Upper lobe of left lung (tissue), 6 donors: ENCODE results near the gene SESN2. TPM values are rescaled to one million over a fixed set of nuclear protein-coding genes. Genes with fewer than 3 reads are reported as not detected.

Experiments
- ATAC-seq, 2 donors: fragments of 200-7000 bp; cut with Tn5 transposase; one replicate each; pipeline ENCODE4 v1.9.1; 2022; ENCODE audit warnings: mild to moderate bottlenecking in 2 of 2, moderate library complexity in 2 of 2; ENCODE audit not compliant: low FRiP score in 2 of 2
- DNase-seq, 2 donors: peaks; one replicate each; pipeline ENCODE4 v3.0.0-alpha.2; 2019 to 2020
- H3K27ac ChIP-seq, 4 donors: fragments of 200-600 bp; sonication (generic); one replicate each; pipeline ENCODE4 v1.5.1; 2016 to 2019
- H3K27me3 ChIP-seq, 4 donors: fragments of 200-600 bp; sonication (generic); one replicate each; pipeline ENCODE4 v1.5.1; 2017 to 2019
- H3K36me3 ChIP-seq, 4 donors: fragments of 200-600 bp; sonication (generic); one replicate each; pipeline ENCODE4 v1.5.1; 2016 to 2019
- H3K4me1 ChIP-seq, 4 donors: fragments of 200-600 bp; sonication (generic); one replicate each; pipeline ENCODE4 v1.5.1; 2018 to 2019
- H3K4me3 ChIP-seq, 4 donors: fragments of 200-600 bp; sonication (generic); one replicate each; pipeline ENCODE4 v1.5.1; 2017 to 2019; ENCODE audit warnings: mild to moderate bottlenecking in 2 of 4, moderate library complexity in 1 of 4
- H3K9me3 ChIP-seq, 4 donors: fragments of 200-600 bp; sonication (generic); one replicate each; pipeline ENCODE4 v1.5.1; 2018 to 2019
- EP300 ChIP-seq, 4 donors: sonication (generic); formaldehyde crosslinking; IDR thresholded peaks; one replicate each; pipeline ENCODE4 v1.5.1; 2017; ENCODE audit warnings: antibody characterized with exemption in 4 of 4, control low read depth in 2 of 4
- POLR2A ChIP-seq, 4 donors: fragments of 450-650 bp; IDR thresholded peaks; one replicate each; pipeline ENCODE4 v1.5.1; 2016 to 2017; ENCODE audit warnings: antibody characterized with exemption in 4 of 4, mild to moderate bottlenecking in 2 of 4
- POLR2AphosphoS5 ChIP-seq, 2 donors: sonication (generic); formaldehyde crosslinking; IDR thresholded peaks; one replicate each; pipeline ENCODE4 v1.5.1; 2017; ENCODE audit warnings: antibody characterized with exemption in 2 of 2
- WGBS, 2 donors: methylation state at CpG; one replicate each; pipeline ENCODE4 v1.1.5; 2017 to 2018; 5-methylcytosine and 5-hydroxymethylcytosine counted together
- total RNA-seq, 6 donors: library from RNA; depleted of rRNA in 4 of 6; stranded (reverse); fragments of >200 nt in 4 of 6; gene quantifications; one replicate each; pipeline versions ENCODE4 v1.1.0 to v1.2.1, GENCODE V29; 2016 to 2021
- TF ChIP-seq, protein P1 (sequence below), 6 experiments: fragments of 450-650 bp in 4 of 6; fragments of 200-600 bp in 2 of 6; sonication (generic) in 2 of 6; IDR thresholded peaks; one replicate each; pipeline ENCODE4 v1.5.1; 2016 to 2019; ENCODE audit warnings: antibody characterized with exemption in 6 of 6
- donor health status: DM: no; HTN: no; CAD: no; lungs with moderate emphysema.
- donor health status: DM: no; HTN: yes; CAD: no; lungs with severe emphysema.

The SESN2 gene
- total RNA-seq, 6 donors from 2014 or later = 9.6 to 18.1 (median 14.5) TPM

GRCh38 chr1:28309702-28310101, 50.4 kb downstream of the SESN2 start:
- Histone ChIP-seq H3K4me3 (no peak overlapping the region), H3K4me1 (peaks cover 0 to 7% (median 4%) of the 10 kb centered on the region in 4 donors), H3K27me3 (no peaks in the 10 kb centered on the region), H3K9me3 (no peaks in the 10 kb centered on the region), H3K36me3 (no peaks in the 10 kb centered on the region), H3K27ac (no peak overlapping the region)
- 76 to 89% methylated on average over 2 of the region's 2 CpGs for WGBS, 2 donors
- no peak for DNase-seq
- ATAC-seq = no peak
- TF ChIP-seq POLR2A (IDR thresholded peaks at IDR 0.05) (no peak), POLR2AphosphoS5 (IDR thresholded peaks at IDR 0.05) (no peak), EP300 (IDR thresholded peaks at IDR 0.05) (no peak)
- TF ChIP-seq, protein P1, sequence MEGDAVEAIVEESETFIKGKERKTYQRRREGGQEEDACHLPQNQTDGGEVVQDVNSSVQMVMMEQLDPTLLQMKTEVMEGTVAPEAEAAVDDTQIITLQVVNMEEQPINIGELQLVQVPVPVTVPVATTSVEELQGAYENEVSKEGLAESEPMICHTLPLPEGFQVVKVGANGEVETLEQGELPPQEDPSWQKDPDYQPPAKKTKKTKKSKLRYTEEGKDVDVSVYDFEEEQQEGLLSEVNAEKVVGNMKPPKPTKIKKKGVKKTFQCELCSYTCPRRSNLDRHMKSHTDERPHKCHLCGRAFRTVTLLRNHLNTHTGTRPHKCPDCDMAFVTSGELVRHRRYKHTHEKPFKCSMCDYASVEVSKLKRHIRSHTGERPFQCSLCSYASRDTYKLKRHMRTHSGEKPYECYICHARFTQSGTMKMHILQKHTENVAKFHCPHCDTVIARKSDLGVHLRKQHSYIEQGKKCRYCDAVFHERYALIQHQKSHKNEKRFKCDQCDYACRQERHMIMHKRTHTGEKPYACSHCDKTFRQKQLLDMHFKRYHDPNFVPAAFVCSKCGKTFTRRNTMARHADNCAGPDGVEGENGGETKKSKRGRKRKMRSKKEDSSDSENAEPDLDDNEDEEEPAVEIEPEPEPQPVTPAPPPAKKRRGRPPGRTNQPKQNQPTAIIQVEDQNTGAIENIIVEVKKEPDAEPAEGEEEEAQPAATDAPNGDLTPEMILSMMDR (IDR thresholded peaks at IDR 0.05) = no peak

DNA sequence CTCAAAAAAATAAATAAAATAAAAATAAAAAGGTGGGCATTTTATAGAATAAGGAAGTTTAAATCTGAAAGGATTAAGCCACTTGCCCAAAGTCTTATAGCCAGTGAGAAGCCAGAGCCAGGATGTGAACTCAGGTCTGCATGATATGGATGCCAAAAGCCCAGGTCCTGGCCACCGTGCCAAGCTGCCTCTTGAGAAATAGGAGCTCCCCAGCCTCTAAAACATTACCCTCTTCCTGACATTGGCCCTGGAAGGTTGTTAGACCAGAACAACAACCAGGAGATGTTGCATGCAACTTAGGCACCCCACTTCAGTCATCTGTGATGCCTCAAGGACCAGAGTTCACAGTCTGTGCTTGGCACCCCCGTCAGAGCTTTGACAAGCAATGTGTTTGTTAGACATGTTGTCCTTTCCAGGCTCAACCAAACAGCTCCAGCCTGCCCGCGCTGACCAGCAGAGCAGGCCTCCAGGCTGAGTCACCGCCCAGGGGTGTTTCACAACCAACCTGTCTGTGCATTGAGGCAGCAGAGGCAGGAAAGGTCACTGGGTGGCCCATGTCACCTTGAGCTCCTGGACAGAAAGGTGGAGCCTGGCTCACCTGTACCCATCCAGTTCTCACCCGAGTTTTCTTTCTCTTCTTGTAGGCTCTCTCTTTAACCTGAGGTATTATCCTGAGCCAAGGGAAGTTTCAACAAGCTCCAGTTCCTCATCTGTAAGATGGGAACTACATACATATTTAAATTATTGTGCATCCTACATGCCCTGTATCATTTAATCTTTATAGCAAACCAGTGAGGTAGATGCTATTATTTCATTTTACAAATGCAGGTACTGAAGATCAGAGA, 54.6 kb downstream of the SESN2 start:
- TF ChIP-seq EP300 (IDR thresholded peaks at IDR 0.05) = peak in 1 of 4 donors; percentile 20
- TF ChIP-seq POLR2A (IDR thresholded peaks at IDR 0.05) = no peak
- TF ChIP-seq POLR2AphosphoS5 (IDR thresholded peaks at IDR 0.05) = peak in 1 of 2 donors; percentile 70
- DNase-seq (peak; percentile 63 to 96), ATAC-seq (peak; percentile 72 to 84)
- H3K4me1 ChIP-seq = peaks cover 0 to 5% (median 2%) of the 10 kb centered on the region in 4 donors
- H3K9me3 ChIP-seq = no peaks in the 10 kb centered on the region
- peak overlapping the region; percentile 61 to 78 (median 70) for H3K27ac ChIP-seq
- no peak overlapping the region for H3K4me3 ChIP-seq
- H3K36me3 ChIP-seq = no peaks in the 10 kb centered on the region
- H3K27me3 ChIP-seq = no peaks in the 10 kb centered on the region
- 46 to 63% methylated on average over 5 to 6 of the region's 6 CpGs for WGBS, 2 donors

DNA sequence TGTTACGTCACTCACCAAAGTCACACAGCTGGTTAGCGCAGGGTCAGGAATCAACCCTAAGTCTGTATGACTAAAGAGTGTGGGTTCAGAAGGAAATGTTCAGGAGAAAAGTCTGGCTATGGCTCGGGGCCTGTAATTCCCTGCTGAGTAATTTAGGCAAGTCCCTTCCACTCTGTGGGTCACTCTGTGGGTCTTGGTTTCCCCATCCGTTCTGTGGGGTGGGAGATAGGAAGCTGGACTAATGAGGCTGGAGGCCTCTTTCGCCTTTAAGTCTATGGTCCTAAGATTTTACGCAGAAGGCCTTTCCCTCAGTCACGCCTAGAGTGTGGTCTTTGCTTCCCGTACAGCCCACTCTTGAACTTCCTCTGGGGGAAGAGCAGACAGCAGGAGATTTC, 55.2 kb downstream of the SESN2 start:
- Histone ChIP-seq H3K9me3 (no peaks in the 10 kb centered on the region), H3K36me3 (no peaks in the 10 kb centered on the region), H3K27ac (peak overlapping the region; percentile 61 to 78 (median 70)), H3K27me3 (no peaks in the 10 kb centered on the region), H3K4me1 (peaks cover 0 to 5% (median 2%) of the 10 kb centered on the region in 4 donors), H3K4me3 (no peak overlapping the region)
- 69 to 81% methylated on average over 8 of the region's 8 CpGs for WGBS, 2 donors
- ATAC-seq (no peak), DNase-seq (no peak)
- TF ChIP-seq, protein P1 (IDR thresholded peaks at IDR 0.05) = no peak
- TF ChIP-seq EP300 (IDR thresholded peaks at IDR 0.05) (no peak), POLR2A (IDR thresholded peaks at IDR 0.05) (no peak), POLR2AphosphoS5 (IDR thresholded peaks at IDR 0.05) (no peak)

DNA sequence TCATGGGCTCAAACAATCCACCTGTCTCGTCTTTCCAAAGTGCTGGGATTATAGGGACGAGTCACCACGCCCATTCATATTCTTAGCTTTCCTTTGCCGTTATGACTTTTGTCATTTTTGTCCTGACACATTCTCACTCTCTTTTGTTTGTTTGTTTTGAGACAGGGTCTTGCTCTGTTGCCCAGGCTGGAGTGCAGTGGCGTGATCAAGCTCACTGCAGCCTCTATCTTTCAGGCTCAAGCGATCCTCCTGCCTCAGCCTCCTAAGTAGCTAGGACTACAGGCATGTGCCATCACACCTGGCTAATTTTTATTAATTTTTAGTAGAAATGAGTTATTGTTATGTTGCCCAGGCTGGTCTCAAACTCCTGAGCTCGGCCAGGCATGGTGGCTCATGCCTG, 57.7 kb downstream of the SESN2 start:
- Histone ChIP-seq H3K27me3 (no peaks in the 10 kb centered on the region), H3K4me1 (peaks cover 0 to 5% (median 2%) of the 10 kb centered on the region in 4 donors)

DNA sequence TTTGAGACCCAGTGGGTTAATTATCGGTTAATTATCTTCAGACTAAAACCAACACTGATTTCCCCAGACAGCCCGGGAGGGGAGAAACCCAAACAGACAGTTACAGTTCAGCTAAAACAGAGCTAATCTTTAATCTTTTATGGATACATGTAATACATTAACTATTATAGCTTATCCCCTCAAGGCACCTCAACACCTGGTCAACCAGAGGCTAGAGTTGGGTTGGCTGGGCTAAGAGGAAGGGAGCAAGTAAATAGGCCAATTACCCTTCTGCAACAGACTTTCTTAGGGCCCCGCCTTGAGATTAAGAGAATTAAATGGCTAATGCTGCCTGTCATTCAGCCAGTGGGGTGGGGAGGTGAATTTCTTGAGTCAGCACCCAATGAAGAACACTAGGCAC, 62.9 kb downstream of the SESN2 start:
- TF ChIP-seq, protein P1 (IDR thresholded peaks at IDR 0.05) = no peak
- TF ChIP-seq EP300 (IDR thresholded peaks at IDR 0.05) (no peak), POLR2AphosphoS5 (IDR thresholded peaks at IDR 0.05) (no peak), POLR2A (IDR thresholded peaks at IDR 0.05) (no peak)
- DNase-seq (no peak), ATAC-seq (no peak)
- H3K27me3 ChIP-seq = no peaks in the 10 kb centered on the region
- H3K36me3 ChIP-seq = no peaks in the 10 kb centered on the region
- no peaks in the 10 kb centered on the region for H3K4me1 ChIP-seq
- no peak overlapping the region for H3K27ac ChIP-seq
- WGBS, 2 donors = 67 to 70% methylated on average over 3 of the region's 3 CpGs
- no peak overlapping the region for H3K4me3 ChIP-seq
- H3K9me3 ChIP-seq = no peaks in the 10 kb centered on the region

More for the DNA sequence above, 57.7 kb downstream of the SESN2 start:
- ATAC-seq = no peak
- Histone ChIP-seq H3K36me3 (no peaks in the 10 kb centered on the region), H3K9me3 (no peaks in the 10 kb centered on the region), H3K27ac (no peak overlapping the region), H3K4me3 (no peak overlapping the region)
- no peak for DNase-seq
- TF ChIP-seq POLR2A (IDR thresholded peaks at IDR 0.05) (no peak), EP300 (IDR thresholded peaks at IDR 0.05) (no peak), POLR2AphosphoS5 (IDR thresholded peaks at IDR 0.05) (no peak)
- TF ChIP-seq, protein P1 (IDR thresholded peaks at IDR 0.05) = no peak
- WGBS, 2 donors = 78 to 84% methylated on average over 7 of the region's 7 CpGs
